ENCODE data around the gene GADD45A. TPM values are rescaled to one million over a fixed set of nuclear protein-coding genes. Genes with fewer than 3 reads are reported as not detected.

Gene GADD45A
- total and polyA plus RNA-seq, 5 experiments from 2014 or later, result 4.1 to 19.5 (median 13.0) TPM

- peaks cover 11 to 25% (median 22%) of the 10 kb centered on the region in 4 donors for H3K4me1 Mint-ChIP-seq
- H3K27me3 Mint-ChIP-seq, result peaks cover 0 to 11% (median 4%) of the 10 kb centered on the region in 5 donors
- no peaks in the 10 kb centered on the region for H3K9me3 Mint-ChIP-seq
- ATAC-seq (peak; percentile 83 to 85), DNase-seq (peak; percentile 25 to 85 (median 70))
- no peaks in the 10 kb centered on the region for H3K36me3 Mint-ChIP-seq
- peak overlapping the region; percentile 30 to 75 (median 60) for H3K4me3 Mint-ChIP-seq
- POLR2A ChIA-PET, result interaction anchor here (1.1 to 1.9 kb wide), 2 partner anchors 9 to 11 kb away, joined by 3 to 33 read pairs; partner anchors contain the start of gene GADD45A
- peak overlapping the region; percentile 46 to 94 (median 88) for H3K27ac Mint-ChIP-seq
Measured at GRCh38 chr1:67674260-67675011, 10.6 kb upstream of the GADD45A start.

- POLR2A ChIA-PET, result interaction anchor here (1.7 kb wide), 1 partner anchor 10 kb away, joined by 7 read pairs; the partner anchor contains the start of gene GADD45A
Measured at GRCh38 chr1:67675800-67676199, 9.2 kb upstream of the GADD45A start.

DNA sequence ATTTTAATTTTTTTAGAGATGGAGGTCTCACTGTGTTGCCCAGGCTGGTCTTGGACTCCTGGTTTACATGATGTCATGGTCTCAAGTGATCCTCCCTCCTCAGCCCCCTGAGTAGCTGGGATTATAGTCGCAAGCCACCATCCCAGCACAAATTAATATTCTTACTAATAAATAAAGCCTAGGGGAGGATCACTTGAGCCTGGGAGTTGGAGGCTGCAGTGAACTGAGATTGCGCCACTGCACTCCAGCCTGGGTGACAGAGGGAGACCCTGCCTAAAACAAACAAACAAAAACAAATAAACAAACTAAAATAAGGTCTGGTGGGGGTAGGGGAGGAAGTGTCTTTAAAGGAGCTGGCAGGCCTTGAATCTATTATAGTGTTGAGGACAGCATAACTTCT is 8.7 kb upstream of the GADD45A start:
- Mint-ChIP-seq H3K36me3 (no peaks in the 10 kb centered on the region), H3K27me3 (peaks cover 0 to 3% (median 1%) of the 10 kb centered on the region in 5 donors), H3K4me3 (no peak overlapping the region), H3K4me1 (peaks cover 11 to 25% (median 22%) of the 10 kb centered on the region in 4 donors), H3K27ac (no peak overlapping the region), H3K9me3 (no peaks in the 10 kb centered on the region)
- DNase-seq, result no peak
- ATAC-seq, result no peak
- POLR2A ChIA-PET, result interaction anchor here (1.7 kb wide), 1 partner anchor 9 kb away, joined by 7 read pairs; the partner anchor contains the start of gene GADD45A

More at GRCh38 chr1:67675800-67676199, 9.2 kb upstream of the GADD45A start:
- Mint-ChIP-seq H3K36me3 (no peaks in the 10 kb centered on the region), H3K4me3 (no peak overlapping the region), H3K27ac (peak overlapping the region in 2 of 10 donors; percentile 41 to 92), H3K9me3 (no peaks in the 10 kb centered on the region), H3K27me3 (peaks cover 0 to 6% (median 1%) of the 10 kb centered on the region in 5 donors), H3K4me1 (peaks cover 11 to 25% (median 22%) of the 10 kb centered on the region in 4 donors)
- no peak for ATAC-seq
- DNase-seq, result no peak

GRCh38 chr1:67676946-67677345 is 8.1 kb upstream of the GADD45A start:
- no peak for ATAC-seq

DNA sequence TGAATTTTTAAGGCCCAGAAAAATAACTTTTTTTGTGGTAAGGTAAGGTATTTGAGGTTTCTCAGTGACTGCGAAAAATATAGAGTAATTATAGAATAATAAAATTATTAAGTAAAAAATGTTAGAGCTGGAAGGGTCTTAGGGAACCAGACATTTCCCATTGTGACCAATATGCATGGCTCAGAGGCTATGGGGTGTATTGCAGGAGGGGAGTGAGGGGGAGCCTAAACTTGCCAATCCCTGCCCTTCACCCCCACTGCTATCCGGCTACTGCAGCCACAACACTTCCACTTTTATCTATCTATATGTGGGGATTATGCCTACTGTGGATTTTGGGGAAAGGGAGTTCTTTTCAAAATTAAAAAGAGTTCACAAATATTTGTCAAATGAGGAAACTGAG is 7.6 kb upstream of the GADD45A start:
- Mint-ChIP-seq H3K27me3 (peaks cover 0 to 2% (median 0%) of the 10 kb centered on the region in 5 donors), H3K4me1 (peaks cover 11 to 25% (median 22%) of the 10 kb centered on the region in 4 donors), H3K27ac (no peak overlapping the region), H3K4me3 (no peak overlapping the region), H3K9me3 (no peaks in the 10 kb centered on the region), H3K36me3 (no peaks in the 10 kb centered on the region)
- POLR2A ChIA-PET, result interaction anchor here (1.7 kb wide), 1 partner anchor 8 kb away, joined by 7 read pairs; the partner anchor contains the start of gene GADD45A
- DNase-seq, result no peak
- ATAC-seq, result no peak

More at GRCh38 chr1:67676946-67677345, 8.1 kb upstream of the GADD45A start:
- Mint-ChIP-seq H3K9me3 (no peaks in the 10 kb centered on the region), H3K4me1 (peaks cover 11 to 25% (median 22%) of the 10 kb centered on the region in 4 donors), H3K36me3 (no peaks in the 10 kb centered on the region), H3K4me3 (no peak overlapping the region), H3K27ac (no peak overlapping the region), H3K27me3 (peaks cover 0 to 2% (median 0%) of the 10 kb centered on the region in 5 donors)
- POLR2A ChIA-PET, result interaction anchor here (1.7 kb wide), 1 partner anchor 8 kb away, joined by 7 read pairs; the partner anchor contains the start of gene GADD45A
- no peak for DNase-seq

DNA sequence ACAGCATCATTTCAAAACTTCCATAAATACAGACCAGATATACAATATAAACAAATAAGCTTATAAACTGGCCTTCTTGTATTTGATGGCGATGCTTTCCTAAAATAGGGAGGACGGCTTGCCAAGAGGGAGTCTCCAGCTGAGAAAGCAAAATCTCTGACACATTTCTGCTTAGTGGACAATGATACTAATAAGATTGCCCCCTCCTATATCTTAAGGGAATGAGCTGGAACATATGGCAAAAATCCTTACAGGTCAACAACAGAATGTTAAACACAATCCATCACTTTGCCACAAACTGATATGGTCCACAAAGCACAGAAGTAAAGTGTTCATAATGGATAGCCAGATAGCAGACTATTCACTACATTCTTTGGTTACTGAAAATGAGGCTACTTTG is 7.1 kb upstream of the GADD45A start:
- Mint-ChIP-seq H3K27me3 (peaks cover 0 to 2% (median 0%) of the 10 kb centered on the region in 5 donors), H3K4me1 (peaks cover 11 to 25% (median 24%) of the 10 kb centered on the region in 4 donors), H3K27ac (peak overlapping the region in 1 of 10 donors; percentile 16), H3K4me3 (no peak overlapping the region), H3K9me3 (no peaks in the 10 kb centered on the region), H3K36me3 (no peaks in the 10 kb centered on the region)
- no peak for ATAC-seq
- no peak for DNase-seq
- POLR2A ChIA-PET, result no interaction called here

DNA sequence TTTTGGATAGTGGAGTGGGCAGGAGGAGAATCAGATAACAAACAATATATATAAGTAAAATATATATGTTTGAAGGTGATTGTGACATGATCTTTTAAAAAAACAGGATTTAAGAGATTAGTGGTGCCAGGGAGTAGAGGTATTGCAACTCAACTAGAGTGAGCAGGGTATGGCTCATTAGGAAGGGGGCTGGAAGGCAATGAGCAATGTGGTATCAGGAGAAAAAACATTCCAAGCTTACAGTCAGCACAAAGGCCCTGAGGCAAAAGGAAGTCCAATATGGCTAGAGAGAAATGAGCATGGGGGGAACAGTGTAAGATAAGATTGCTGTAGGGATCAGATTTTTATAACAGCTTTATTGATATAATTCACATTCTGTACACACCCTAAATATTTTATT is 5.3 kb upstream of the GADD45A start:
- Mint-ChIP-seq H3K27ac (no peak overlapping the region), H3K4me1 (peaks cover 4 to 27% (median 22%) of the 10 kb centered on the region in 4 donors), H3K36me3 (no peaks in the 10 kb centered on the region), H3K4me3 (no peak overlapping the region), H3K9me3 (no peaks in the 10 kb centered on the region), H3K27me3 (no peaks in the 10 kb centered on the region)
- POLR2A ChIA-PET, result no interaction called here
- DNase-seq (no peak), ATAC-seq (no peak)

DNA sequence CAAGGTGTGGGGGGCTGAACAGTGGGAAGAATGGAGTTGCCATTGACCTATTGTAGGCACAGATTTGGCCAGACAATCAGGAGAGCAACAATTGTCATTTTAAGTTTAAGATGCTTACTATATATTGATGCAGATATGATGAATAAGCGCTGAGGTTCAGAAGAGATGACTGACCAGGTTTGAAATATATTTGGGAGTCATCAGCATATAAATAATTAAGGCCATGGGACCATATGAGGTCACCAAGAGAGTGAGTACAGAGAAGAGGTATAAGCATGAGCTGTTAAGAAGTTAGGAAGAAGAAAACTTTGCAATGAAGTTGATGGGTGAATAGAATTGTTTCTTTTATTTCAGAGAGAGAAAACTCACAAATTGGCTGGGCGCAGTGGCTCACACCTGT is 4.5 kb upstream of the GADD45A start:
- POLR2A ChIA-PET, result no interaction called here
- Mint-ChIP-seq H3K9me3 (no peaks in the 10 kb centered on the region), H3K27me3 (no peaks in the 10 kb centered on the region), H3K36me3 (no peaks in the 10 kb centered on the region), H3K4me3 (no peak overlapping the region), H3K4me1 (peaks cover 4 to 23% (median 19%) of the 10 kb centered on the region in 4 donors), H3K27ac (no peak overlapping the region)
- no peak for DNase-seq
- no peak for ATAC-seq

DNA sequence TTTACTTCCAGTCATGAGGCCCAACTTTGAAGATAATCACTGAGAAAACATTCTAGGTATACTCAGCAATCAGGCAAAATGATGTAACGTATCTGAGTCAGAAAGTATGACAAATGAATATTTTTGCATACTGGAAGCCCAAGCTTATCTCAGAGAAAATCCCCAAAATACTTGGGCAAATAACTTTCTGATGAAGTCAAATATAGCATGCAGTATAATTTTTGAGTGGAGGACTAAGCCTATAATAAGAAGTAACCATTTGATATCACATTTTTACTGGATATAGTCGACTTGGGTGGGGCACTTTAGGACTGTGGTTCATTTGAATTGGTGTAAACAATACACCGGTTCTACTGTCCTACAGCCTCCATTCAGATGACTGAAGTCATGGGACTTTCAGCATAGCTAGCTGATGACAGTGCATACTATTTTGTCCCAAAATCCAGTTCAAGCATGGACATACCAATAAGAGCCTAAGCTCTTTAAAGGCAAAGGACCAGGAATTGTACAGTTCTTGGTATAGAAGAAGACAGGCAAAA is 2.3 kb upstream of the GADD45A start:
- H3K27ac Mint-ChIP-seq, result no peak overlapping the region
- POLR2A ChIA-PET, result interaction anchor here (1.3 kb wide), 1 partner anchor 9 kb away, joined by 3 read pairs; no protein-coding TSS in a partner anchor
- no peaks in the 10 kb centered on the region for H3K27me3 Mint-ChIP-seq
- H3K9me3 Mint-ChIP-seq, result no peaks in the 10 kb centered on the region
- peak overlapping the region in 1 of 10 donors; percentile 1 for H3K4me3 Mint-ChIP-seq
- no peak for DNase-seq
- H3K4me1 Mint-ChIP-seq, result peaks cover 11 to 33% (median 29%) of the 10 kb centered on the region in 4 donors
- no peak for ATAC-seq
- H3K36me3 Mint-ChIP-seq, result peaks cover 0 to 1% (median 0%) of the 10 kb centered on the region in 3 donors

DNA sequence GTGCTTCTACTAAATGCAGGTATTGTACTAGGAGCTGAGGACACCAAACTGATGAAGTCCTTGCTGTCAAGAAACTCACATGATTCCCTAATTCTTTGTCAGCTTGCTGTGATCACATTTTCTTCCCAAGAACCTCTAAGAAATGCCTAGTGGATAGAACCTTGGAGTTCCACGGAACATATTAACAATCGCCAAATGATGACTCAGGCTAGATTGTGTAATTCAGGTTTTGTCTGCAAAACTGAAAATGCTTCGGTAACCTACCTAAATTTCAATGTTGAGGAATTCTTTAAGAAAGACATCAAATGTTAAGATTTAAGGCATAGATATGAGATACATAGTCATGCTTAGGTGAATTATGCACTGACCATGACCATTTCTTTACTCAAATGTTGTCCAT is 1.7 kb upstream of the GADD45A start:
- peaks cover 11 to 34% (median 29%) of the 10 kb centered on the region in 4 donors for H3K4me1 Mint-ChIP-seq
- ATAC-seq (no peak), DNase-seq (no peak)
- POLR2A ChIA-PET, result interaction anchor here (1.3 kb wide), 1 partner anchor 9 kb away, joined by 3 read pairs; no protein-coding TSS in a partner anchor
- no peaks in the 10 kb centered on the region for H3K27me3 Mint-ChIP-seq
- H3K27ac Mint-ChIP-seq, result peak overlapping the region in 3 of 10 donors; percentile 53 to 91 (median 83)
- H3K4me3 Mint-ChIP-seq, result peak overlapping the region in 5 of 10 donors; percentile 20 to 99 (median 53)
- peaks cover 0 to 3% (median 0%) of the 10 kb centered on the region in 3 donors for H3K36me3 Mint-ChIP-seq
- no peaks in the 10 kb centered on the region for H3K9me3 Mint-ChIP-seq

- Mint-ChIP-seq H3K9me3 (no peaks in the 10 kb centered on the region), H3K27me3 (no peaks in the 10 kb centered on the region), H3K4me1 (peaks cover 11 to 34% (median 29%) of the 10 kb centered on the region in 4 donors), H3K4me3 (peak overlapping the region; percentile 62 to 100 (median 98)), H3K36me3 (peaks cover 0 to 5% (median 0%) of the 10 kb centered on the region in 3 donors), H3K27ac (peak overlapping the region; percentile 15 to 96 (median 92))
- no peak for ATAC-seq
- DNase-seq, result peak in 2 of 10 donors; percentile 8 to 20
- POLR2A ChIA-PET, result interaction anchor here (1.1 to 2.9 kb wide), 5 partner anchors 9 to 254 kb away, joined by 3 to 33 read pairs (median 9); partner anchors contain the start of gene SERBP1
Measured at GRCh38 chr1:67683766-67684525, 1.1 kb upstream of the GADD45A start.

DNA sequence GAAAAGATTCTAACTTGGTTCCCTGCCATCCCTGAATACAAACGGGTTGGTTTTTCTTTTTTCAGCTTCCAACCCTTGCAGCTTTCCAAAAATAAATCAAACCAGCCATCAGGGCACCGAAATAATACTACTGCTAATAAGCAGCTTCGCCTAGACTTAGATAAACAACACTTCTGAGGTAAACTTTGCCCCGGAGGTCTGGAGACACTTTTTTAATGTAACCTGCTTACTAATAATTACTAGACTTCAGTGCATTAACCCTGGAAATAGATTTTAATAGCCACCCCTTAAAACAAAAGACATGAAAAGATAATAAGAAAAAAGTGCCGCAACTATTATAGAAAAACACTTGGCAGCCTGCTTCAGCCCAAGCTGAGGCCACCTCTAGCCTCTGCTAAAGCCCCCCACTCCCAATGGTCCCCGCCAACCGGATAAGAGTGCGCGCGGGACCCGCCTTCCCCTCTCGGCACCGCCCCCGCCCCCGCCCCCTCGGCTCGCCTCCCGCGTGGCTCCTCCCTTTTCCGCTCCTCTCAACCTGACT is 405 bp upstream of the GADD45A start:
- no peaks in the 10 kb centered on the region for H3K9me3 Mint-ChIP-seq
- POLR2A ChIA-PET, result interaction anchor here (0.5 to 2.9 kb wide), 14 partner anchors 8 to 755 kb away, joined by 3 to 33 read pairs (median 4); partner anchors contain the start of gene SERBP1
- H3K27me3 Mint-ChIP-seq, result no peaks in the 10 kb centered on the region
- peaks cover 11 to 34% (median 29%) of the 10 kb centered on the region in 4 donors for H3K4me1 Mint-ChIP-seq
- H3K27ac Mint-ChIP-seq, result peak overlapping the region; percentile 91 to 97 (median 94)
- H3K36me3 Mint-ChIP-seq, result peaks cover 0 to 5% (median 0%) of the 10 kb centered on the region in 3 donors
- ATAC-seq (no peak), DNase-seq (no peak)
- H3K4me3 Mint-ChIP-seq, result peak overlapping the region; percentile 93 to 100 (median 98)
